A673 (cell line): ENCODE measurements around the gene BCLAF1.

Source experiments
- EZH2 ChIP-seq: fragments of 200-600 bp; sonication (generic); IDR thresholded peaks from 2 replicates; pipeline ENCODE4 v1.6.1; 2017; ENCODE audit warnings: borderline replicate concordance, low read depth, mild to moderate bottlenecking, mixed read lengths, antibody characterized with exemption, low read length; ENCODE audit not compliant: poor library complexity, severe bottlenecking
- TF ChIP-seq, protein P1 (sequence below): fragments of 300-800, 200-600 bp; sonication (generic); conservative IDR thresholded peaks from 2 replicates; pipeline ENCODE4 v1.5.1; 2017; ENCODE audit warnings: low read depth, mild to moderate bottlenecking, antibody characterized with exemption, low read length, moderate library complexity, mixed read lengths

DNA sequence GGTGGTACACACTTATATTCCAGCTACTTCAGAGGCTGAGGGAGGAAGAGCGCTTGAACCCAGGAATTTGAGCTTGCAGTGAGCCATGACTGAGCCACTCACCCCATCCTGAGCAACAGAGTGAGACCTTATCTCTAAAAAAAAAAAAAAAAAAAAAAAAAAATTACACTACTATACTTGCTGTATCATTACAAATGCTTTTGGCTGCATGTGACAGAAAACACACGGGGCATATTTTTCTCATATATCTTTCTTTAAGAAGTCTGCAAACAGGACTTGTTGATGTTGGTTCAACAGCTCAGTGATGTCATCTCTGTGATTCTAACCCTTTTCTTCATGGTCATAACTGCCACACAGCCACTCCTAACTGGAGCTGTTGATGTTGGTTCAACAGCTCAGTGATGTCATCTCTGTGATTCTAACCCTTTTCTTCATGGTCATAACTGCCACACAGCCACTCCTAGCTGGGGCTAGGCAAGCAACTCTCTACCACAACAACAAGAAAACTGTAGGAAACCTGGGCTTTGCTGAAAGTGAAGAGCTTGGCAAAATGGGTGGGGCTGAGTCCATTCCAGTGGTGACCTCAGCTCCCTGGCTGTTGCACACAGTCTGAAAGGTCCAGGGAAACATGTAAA is 59.3 kb downstream of the BCLAF1 start:
- TF ChIP-seq, protein P1, sequence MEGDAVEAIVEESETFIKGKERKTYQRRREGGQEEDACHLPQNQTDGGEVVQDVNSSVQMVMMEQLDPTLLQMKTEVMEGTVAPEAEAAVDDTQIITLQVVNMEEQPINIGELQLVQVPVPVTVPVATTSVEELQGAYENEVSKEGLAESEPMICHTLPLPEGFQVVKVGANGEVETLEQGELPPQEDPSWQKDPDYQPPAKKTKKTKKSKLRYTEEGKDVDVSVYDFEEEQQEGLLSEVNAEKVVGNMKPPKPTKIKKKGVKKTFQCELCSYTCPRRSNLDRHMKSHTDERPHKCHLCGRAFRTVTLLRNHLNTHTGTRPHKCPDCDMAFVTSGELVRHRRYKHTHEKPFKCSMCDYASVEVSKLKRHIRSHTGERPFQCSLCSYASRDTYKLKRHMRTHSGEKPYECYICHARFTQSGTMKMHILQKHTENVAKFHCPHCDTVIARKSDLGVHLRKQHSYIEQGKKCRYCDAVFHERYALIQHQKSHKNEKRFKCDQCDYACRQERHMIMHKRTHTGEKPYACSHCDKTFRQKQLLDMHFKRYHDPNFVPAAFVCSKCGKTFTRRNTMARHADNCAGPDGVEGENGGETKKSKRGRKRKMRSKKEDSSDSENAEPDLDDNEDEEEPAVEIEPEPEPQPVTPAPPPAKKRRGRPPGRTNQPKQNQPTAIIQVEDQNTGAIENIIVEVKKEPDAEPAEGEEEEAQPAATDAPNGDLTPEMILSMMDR = no peak
- no peak for TF ChIP-seq EZH2
